ENCODE data around the gene PTGDS.

PTGDS gene

GRCh38 chr9:136977223-136977622 is at the start of gene PTGDS:
TSS of gene PTGDS (plus strand) at chr9:136977504. CDS start at chr9:136977579, 75 bp downstream.
- no peak for DNase-seq

GRCh38 chr9:136928591-136928990 is 48.7 kb upstream of the PTGDS start:
- DNase-seq: no peak

DNA sequence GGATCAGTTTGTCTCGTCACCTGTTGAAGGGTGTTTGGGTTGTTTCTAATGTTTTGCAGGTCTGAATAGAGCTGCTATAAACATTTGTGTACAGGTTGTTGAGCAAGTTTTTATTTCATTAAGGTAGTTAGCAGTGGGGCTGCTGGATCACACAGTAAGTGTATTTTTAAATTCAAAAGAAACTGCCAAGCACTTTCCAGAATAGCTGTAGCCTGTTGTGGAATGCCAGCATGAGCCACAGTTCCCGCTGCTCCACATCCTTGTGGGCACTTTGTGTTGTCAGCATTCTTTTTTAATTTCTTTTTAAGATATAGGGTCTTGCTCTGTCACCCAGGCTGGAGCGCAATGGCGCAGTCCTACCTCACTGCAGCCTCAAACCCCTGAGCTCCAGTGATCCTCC is 47.3 kb upstream of the PTGDS start:
- no peak for DNase-seq

- DNase-seq: no peak
Measured at GRCh38 chr9:136931611-136932130, 45.6 kb upstream of the PTGDS start.

DNA sequence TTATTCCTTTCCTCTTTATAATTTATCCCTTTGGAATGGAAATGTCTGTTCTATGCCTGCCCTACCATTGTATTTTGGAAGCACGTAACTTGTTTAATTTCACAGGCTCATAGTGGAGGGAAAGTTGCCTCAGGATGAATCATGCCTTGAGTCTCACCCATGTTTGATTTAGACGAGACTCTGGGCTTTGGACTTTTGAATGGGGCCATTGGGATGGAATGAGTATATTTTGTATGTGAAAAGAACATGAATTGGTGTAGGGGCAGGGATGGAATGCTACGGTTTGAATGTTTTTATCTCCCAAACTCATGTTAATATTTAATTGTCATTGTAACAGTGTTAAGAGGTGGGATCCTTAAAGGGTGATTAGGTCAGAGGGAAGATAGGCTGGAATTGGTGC is 43.0 kb upstream of the PTGDS start:
- no peak for DNase-seq

DNA sequence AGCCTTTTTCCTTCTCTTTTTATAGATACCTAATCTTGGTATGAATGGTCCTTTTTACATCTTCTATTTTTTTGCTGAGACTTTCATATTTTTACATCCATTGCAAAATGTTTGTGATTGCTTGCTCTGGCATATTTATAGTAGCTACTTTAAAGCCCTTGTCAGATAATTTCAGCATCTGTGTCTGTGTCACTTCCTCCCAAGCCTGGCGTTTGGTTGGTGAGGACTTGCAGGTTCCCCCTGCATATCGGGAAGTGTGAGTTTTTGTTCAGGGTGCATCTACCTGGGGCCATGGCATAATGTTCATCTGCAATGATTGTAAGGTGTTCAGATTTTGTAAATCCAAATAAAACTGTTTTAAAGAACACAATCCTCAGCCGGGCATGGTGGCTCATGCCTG is 41.7 kb upstream of the PTGDS start:
- DNase-seq: no peak

GRCh38 chr9:136936645-136937170 is 40.6 kb upstream of the PTGDS start:
- DNase-seq: no peak

- DNase-seq: no peak
Measured at GRCh38 chr9:136937186-136938001, 39.9 kb upstream of the PTGDS start.

DNA sequence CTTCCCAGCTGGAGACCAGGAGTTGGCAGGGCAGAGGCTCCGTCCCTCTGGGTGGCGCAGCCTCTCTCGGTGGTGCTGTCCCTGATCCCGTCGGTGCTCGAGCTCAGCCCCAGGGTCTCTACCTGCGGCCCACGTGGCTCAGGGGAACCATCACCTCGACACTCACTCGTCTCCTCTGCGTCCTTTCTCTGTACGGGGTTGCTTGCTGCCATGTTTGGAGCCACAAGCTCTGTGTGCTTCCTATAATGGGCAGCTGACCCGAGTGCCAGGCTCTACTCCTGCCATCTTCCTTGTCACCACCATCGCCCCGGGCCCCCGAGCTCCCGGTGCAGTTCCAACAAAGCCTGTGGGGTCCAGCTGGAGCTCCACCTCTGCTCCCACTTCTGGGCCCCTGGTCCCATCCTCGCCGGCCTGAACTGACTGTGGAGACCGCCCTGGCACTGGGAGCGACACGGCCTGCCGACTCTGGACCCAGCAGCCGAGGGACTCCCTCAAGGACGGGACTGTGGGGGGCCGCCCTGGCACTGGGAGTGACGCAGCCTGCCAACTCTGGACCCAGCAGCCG is 37.8 kb upstream of the PTGDS start:
- DNase-seq: no peak

GRCh38 chr9:136939996-136940525 is 37.2 kb upstream of the PTGDS start:
- no peak for DNase-seq

- no peak for DNase-seq
Measured at GRCh38 chr9:136940526-136941230, 36.6 kb upstream of the PTGDS start.

DNA sequence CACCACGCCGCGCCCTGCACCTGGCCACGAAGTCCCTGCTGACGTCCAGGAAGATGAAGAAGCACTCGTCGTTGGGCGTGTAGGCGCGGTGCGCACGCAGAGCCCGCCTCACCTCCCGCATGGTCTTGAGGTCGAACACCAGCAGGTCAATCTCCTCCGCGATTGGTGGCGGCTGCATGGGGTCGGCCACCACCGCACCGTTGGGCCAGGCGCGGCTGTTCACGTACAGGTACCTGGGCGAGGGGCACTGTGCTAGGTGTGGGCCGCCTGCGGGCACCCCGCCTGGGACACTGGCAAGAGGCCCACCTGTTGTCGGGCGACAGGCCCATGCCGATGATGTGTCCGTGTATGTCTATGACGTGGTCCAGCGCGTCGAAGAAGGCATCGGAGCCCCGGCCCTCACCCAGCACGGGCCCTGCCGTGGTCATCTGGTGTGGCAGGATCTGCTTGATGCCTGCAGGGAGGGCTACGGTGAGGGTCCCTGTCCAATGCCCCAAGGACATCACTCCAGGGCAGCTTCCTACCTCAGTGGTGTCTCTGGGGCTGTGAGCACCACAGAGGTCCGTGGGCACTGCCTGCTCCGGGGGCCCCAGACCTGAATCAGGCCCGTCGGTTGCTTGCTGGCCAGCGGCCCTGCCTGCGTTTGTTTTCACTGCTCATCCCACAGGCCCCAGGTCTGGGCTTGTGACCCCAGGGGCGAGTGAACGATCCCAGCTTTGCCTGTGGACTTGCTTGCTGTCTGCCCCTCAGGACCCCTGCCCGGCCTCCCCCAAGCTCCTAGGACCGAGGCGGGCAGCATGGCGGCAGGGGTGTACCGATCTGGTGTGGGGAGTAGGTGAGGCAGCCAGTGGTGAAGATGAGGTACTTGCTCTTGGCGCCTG is 35.8 kb upstream of the PTGDS start:
- no peak for DNase-seq

DNA sequence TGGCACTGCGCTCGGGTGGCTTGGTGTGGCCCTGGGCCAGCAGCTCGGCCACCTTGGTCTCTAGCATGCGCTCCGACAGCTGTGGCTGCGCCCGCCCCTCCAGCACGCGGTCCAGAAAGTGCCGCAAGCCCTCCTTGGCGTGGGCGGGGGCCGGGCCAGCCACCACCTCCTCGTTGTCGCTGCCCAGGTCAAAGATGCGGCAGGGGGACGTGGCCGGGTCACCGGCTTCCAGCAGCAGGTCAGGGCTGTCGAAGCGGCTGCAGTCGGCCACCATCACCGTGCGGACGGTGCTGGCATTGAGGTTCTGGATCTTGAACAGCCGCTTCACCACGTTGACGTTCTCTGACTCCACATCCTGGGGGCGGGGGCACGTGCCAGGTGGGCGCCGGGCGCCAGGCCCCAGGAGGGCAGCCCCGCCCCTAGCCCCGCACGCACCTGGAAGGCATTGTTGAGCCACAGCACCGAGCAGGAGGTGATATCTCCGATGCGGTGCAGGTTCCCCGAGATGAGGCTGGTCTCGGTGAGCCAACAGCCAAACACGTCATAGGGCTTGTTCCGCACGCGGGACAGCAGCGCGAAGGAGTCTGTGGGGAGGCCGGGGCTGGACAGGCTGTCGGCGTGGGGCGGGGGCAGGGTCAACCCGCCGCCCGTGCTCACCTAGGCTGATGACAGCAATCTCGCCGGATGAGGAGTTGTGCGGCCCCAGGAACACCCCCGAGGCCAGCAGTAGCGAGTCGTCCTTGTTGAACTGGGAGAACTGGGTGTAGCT is 35.0 kb upstream of the PTGDS start:
- no peak for DNase-seq

DNA sequence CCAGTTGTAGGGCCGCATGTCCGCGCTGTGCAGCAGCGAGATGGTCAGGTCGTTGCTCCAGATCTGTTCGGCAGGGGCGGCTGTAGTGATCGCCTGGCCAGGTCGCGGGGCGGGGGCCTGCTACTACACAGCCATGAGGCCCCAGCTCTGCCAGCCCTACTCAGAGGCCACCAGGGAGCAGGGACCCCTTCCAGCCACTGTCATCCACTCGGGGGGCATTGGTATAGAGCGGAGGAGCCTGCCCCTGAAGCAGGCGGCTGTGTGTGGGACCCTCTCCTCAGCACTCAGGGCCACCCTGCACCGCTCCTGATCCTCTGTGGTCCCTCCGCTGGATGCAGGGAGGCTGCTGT is 34.4 kb upstream of the PTGDS start:
- DNase-seq: no peak

- DNase-seq: no peak
Measured at GRCh38 chr9:136943291-136944211, 33.8 kb upstream of the PTGDS start.

GRCh38 chr9:136944212-136944518 is 33.1 kb upstream of the PTGDS start:
- DNase-seq: no peak

DNA sequence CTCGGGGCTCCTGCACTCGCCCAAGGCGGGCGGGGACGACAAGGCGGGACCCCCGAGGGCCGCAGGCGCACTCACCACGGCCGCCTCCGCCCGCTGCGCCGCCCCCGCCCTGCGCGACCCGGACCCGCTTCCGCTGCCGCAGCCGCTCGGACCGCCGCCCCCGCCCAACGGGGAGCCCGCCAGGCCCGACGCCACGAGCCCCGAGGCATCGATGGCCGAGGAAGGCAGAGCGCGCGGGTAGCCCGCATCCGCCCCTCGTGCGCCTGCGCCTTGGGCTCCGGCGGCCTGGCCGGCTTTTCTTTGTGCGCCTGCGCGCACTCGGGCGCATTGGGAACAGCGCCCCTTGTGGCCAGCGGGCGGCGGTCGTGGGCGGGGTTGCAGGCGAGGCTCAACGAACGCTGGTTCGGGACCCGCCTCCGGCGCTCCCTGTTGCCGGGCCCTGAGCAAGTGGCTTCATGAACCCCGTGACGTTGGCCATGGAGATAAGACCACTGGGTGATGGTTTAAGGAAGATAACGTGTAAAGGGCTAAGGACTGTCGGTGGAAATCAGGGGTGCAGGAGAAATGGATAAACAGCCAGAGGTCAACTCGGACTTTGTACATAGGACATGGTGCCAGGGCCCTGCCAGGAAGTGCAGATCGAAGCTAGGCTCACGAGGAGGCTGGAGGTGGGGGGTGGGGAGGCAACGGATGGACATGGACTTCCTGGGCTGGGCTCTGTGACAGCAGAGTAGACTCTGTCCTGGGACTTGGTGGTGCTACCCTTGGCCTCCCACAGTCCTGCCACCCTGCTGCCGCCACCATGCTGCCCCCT is 32.6 kb upstream of the PTGDS start, which contains the start of the genes C8G and FBXW5:
C8G (plus strand) TSS at position 725 of the 814 bp plus-strand sequence; CDS start at position 803, 78 bp downstream.
FBXW5 (minus strand) TSS at position 220 of the 814 bp plus-strand sequence. CDS start 655 bp downstream, outside the sequence.
- DNase-seq: peak; percentile 59

DNA sequence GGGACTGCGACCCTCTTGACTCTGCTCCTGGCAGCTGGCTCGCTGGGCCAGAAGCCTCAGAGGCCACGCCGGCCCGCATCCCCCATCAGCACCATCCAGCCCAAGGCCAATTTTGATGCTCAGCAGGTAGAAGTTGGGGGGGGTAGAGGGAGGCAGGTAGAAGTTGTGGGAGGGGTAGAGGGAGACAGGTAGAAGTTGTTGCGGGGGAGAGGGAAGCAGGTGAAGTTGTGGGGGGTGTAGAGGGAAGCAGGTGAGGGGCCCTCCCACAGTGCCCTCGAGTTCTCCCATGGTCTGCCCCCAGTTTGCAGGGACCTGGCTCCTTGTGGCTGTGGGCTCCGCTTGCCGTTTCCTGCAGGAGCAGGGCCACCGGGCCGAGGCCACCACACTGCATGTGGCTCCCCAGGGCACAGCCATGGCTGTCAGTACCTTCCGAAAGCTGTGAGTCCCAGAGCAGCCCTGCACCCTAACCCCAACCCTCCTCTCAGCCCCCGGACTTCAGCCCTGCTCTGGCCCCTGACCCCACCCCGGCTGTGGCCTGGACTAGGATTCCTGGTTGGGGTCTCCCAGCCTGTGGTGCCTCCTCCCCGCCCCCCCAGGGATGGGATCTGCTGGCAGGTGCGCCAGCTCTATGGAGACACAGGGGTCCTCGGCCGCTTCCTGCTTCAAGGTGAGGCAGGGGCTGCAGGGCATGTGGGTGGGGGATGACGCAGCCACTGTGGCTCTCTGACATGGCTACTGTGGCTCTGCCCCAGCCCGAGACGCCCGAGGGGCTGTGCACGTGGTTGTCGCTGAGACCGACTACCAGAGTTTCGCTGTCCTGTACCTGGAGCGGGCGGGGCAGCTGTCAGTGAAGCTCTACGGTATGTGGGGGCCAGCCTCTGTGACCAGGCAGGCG is 31.7 kb upstream of the PTGDS start:
- DNase-seq: no peak
